ENCODE results near the gene TSC1.
"Not testable (repeated sequence)": the region's sequence is repeated elsewhere in the genome, so short reads cannot be mapped to it uniquely, and the experiment has no call there.

Gene TSC1

GRCh38 chr9:132975961-132976360 is 31.5 kb upstream of the TSC1 start:
- no peak for DNase-seq

GRCh38 chr9:132973713-132974112 is 29.3 kb upstream of the TSC1 start:
- no peak for DNase-seq

GRCh38 chr9:132973166-132973565 is 28.8 kb upstream of the TSC1 start:
- no peak for DNase-seq

- DNase-seq: no peak
Observed at GRCh38 chr9:132970324-132971062, 26.1 kb upstream of the TSC1 start.

GRCh38 chr9:132969783-132970182 is 25.4 kb upstream of the TSC1 start:
- DNase-seq: no peak

- DNase-seq: not testable (repeated sequence)
Observed at GRCh38 chr9:132967908-132968307, 23.5 kb upstream of the TSC1 start.

GRCh38 chr9:132965478-132965877 is 21.1 kb upstream of the TSC1 start:
- no peak for DNase-seq

- no peak for DNase-seq
Observed at GRCh38 chr9:132961002-132961401, 16.6 kb upstream of the TSC1 start.

- DNase-seq: no peak
Observed at GRCh38 chr9:132957805-132958204, 13.4 kb upstream of the TSC1 start.

- no peak for DNase-seq
Observed at GRCh38 chr9:132955768-132956167, 11.4 kb upstream of the TSC1 start.

GRCh38 chr9:132955123-132955522 is 10.7 kb upstream of the TSC1 start:
- no peak for DNase-seq

GRCh38 chr9:132949709-132950108 is 5.3 kb upstream of the TSC1 start:
- no peak for DNase-seq

- no peak for DNase-seq
Observed at GRCh38 chr9:132948482-132949050, 4.2 kb upstream of the TSC1 start.

- DNase-seq: no peak
Observed at GRCh38 chr9:132947756-132948155, 3.3 kb upstream of the TSC1 start.

GRCh38 chr9:132946631-132947295 is 2.3 kb upstream of the TSC1 start:
- DNase-seq: no peak

GRCh38 chr9:132946211-132946610 is 1.8 kb upstream of the TSC1 start:
- no peak for DNase-seq

GRCh38 chr9:132945186-132946130 is 1.0 kb upstream of the TSC1 start:
- peak in 1 of 6 experiments; percentile 68 for DNase-seq

GRCh38 chr9:132943651-132944293 is 644 bp downstream of the TSC1 start:
- no peak for DNase-seq

- DNase-seq: no peak
Observed at GRCh38 chr9:132942541-132943182, 1.8 kb downstream of the TSC1 start.

GRCh38 chr9:132939169-132939568 is 5.2 kb downstream of the TSC1 start:
- no peak for DNase-seq

GRCh38 chr9:132937463-132937901 is 6.9 kb downstream of the TSC1 start:
- no peak for DNase-seq

- no peak for DNase-seq
Observed at GRCh38 chr9:132935026-132935425, 9.4 kb downstream of the TSC1 start.
